ENCODE data around the gene JAZF1. TPM values are rescaled to one million over a fixed set of nuclear protein-coding genes. Genes with fewer than 3 reads are reported as not detected.
A peak's percentile ranks its signal among the peaks of the same experiment; 100 is the strongest.

The JAZF1 gene
- total and polyA plus RNA-seq, 3 donors from 2014 or later: 38.5 to 51.0 (median 46.4) TPM

DNA sequence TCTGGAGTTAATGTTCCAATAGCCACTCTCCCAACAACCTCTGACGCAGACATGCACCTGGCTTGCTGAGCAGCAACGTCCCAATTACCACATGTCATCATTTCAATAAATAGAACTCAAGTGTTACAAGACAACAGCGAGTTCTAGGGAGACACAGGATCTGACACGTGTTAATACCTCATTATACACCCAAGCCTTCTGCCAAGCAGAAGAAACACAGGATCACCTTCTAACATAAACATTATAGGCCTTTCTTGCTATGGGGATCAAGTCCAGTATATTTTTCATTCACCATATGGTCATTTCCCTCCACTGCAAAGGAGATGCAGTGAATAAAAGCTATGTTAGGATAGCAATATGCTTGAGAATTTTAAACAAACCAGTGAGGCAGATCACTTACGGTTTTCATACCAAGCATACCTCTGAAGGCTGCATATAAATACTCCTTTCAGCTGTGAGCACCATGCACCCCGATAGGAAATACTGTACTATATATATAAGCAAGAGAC is 74.2 kb downstream of the JAZF1 start:
- H3K4me1 ChIP-seq: peaks cover 56% of the 10 kb centered on the region
- no peaks in the 10 kb centered on the region for H3K36me3 ChIP-seq (ENCODE audit: low read depth, missing control alignments)
- intact Hi-C loops (cut with DNase I; ENCODE audit: low total_unique reads): no loop called here
- 38 to 66% methylated on average over 6 of the region's 6 CpGs for WGBS, 2 donors
- DNase-seq: no peak
- no peaks in the 10 kb centered on the region for H3K27me3 ChIP-seq
- no peak for TF ChIP-seq POLR2A (IDR thresholded peaks at IDR 0.05)
- TF ChIP-seq, protein P1, sequence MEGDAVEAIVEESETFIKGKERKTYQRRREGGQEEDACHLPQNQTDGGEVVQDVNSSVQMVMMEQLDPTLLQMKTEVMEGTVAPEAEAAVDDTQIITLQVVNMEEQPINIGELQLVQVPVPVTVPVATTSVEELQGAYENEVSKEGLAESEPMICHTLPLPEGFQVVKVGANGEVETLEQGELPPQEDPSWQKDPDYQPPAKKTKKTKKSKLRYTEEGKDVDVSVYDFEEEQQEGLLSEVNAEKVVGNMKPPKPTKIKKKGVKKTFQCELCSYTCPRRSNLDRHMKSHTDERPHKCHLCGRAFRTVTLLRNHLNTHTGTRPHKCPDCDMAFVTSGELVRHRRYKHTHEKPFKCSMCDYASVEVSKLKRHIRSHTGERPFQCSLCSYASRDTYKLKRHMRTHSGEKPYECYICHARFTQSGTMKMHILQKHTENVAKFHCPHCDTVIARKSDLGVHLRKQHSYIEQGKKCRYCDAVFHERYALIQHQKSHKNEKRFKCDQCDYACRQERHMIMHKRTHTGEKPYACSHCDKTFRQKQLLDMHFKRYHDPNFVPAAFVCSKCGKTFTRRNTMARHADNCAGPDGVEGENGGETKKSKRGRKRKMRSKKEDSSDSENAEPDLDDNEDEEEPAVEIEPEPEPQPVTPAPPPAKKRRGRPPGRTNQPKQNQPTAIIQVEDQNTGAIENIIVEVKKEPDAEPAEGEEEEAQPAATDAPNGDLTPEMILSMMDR (IDR thresholded peaks at IDR 0.05): no peak
- no peak overlapping the region for H3K4me3 ChIP-seq
- no peaks in the 10 kb centered on the region for H3K9me3 ChIP-seq
- H3K27ac ChIP-seq: peak overlapping the region; percentile 79 to 81

DNA sequence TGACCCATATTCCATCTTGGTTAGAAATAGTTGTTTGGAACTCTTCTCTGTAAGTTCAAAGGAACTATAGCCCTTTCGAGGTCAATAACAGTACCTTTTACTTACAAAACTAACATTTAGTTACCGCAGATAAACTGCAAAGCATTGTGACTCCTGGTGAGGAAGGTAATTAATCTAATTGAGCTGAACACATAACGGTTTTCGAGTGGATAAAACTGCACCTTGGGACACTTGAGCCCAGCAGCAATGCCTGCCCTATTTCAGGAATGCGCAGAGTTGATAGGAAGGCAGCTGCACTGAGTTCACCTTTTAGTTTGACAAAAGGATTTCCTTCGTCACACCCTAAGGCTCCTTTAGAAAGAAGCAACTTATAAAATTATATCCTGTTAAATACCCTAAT is 75.4 kb downstream of the JAZF1 start:
- TF ChIP-seq POLR2A (IDR thresholded peaks at IDR 0.05): no peak
- TF ChIP-seq, protein P1 (IDR thresholded peaks at IDR 0.05): no peak
- no peak overlapping the region for H3K4me3 ChIP-seq
- H3K4me1 ChIP-seq: peaks cover 60% of the 10 kb centered on the region
- no peaks in the 10 kb centered on the region for H3K36me3 ChIP-seq (ENCODE audit: low read depth, missing control alignments)
- H3K27ac ChIP-seq: peak overlapping the region; percentile 79 to 81
- no peak for DNase-seq
- no peaks in the 10 kb centered on the region for H3K27me3 ChIP-seq
- intact Hi-C loops (cut with DNase I; ENCODE audit: low total_unique reads): no loop called here
- no peaks in the 10 kb centered on the region for H3K9me3 ChIP-seq
- 48 to 65% methylated on average over 6 of the region's 6 CpGs for WGBS, 2 donors

DNA sequence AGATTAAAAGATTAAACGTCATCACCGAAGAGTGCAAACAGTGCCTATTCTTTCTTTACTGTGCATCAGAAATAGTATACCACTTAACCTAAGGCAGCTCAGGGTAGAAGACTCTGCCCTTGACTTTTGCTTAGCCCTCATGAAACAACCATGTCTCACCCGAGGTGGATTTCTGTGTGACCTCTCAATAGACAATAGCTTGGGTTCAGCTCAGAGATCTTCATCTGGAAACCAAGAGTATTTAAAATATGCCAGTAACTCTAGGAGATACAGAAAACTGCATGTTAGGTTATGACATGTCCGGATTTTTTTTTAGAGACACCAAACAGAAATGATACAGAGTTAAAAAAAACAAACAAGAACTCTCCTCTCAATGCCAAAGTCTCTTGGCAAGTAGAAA is 75.8 kb downstream of the JAZF1 start:
- peaks cover 60% of the 10 kb centered on the region for H3K4me1 ChIP-seq
- H3K4me3 ChIP-seq: no peak overlapping the region
- no peaks in the 10 kb centered on the region for H3K9me3 ChIP-seq
- WGBS, 2 donors: 47 to 52% methylated on average over 4 of the region's 4 CpGs
- peak overlapping the region; percentile 79 to 81 for H3K27ac ChIP-seq
- intact Hi-C loops (cut with DNase I; ENCODE audit: low total_unique reads): no loop called here
- no peak for DNase-seq
- H3K36me3 ChIP-seq (ENCODE audit: low read depth, missing control alignments): no peaks in the 10 kb centered on the region
- no peak for TF ChIP-seq POLR2A (IDR thresholded peaks at IDR 0.05)
- TF ChIP-seq, protein P1 (IDR thresholded peaks at IDR 0.05): no peak
- no peaks in the 10 kb centered on the region for H3K27me3 ChIP-seq

DNA sequence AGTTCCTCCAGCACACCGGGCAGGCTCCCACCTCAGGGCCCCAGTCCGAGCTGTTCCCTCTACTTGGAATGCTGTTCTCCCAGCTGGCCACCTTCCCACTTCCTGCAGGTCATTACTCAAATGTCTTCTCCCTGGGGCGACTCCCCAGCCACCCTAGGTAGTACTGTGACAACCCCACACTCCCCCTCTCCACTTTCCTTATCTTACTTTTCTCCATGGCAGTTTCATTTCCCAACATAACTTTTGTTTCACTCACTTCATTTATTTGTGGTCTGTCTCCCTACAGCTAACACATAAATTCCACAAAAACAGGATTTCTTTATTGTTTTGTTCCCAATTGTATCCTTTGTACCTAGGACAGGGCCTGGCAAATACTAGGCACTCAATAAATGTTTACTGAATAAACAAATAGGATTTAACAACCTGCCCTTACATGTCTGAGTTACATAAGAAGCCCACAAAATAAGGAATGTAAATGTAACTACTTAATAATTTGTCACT is 76.5 kb downstream of the JAZF1 start:
- H3K36me3 ChIP-seq (ENCODE audit: low read depth, missing control alignments): no peaks in the 10 kb centered on the region
- peaks cover 60% of the 10 kb centered on the region for H3K4me1 ChIP-seq
- H3K27ac ChIP-seq: peak overlapping the region; percentile 79 to 81
- no peak for DNase-seq
- H3K27me3 ChIP-seq: no peaks in the 10 kb centered on the region
- TF ChIP-seq POLR2A (IDR thresholded peaks at IDR 0.05): no peak
- TF ChIP-seq, protein P1 (IDR thresholded peaks at IDR 0.05): no peak
- no peaks in the 10 kb centered on the region for H3K9me3 ChIP-seq
- 20 to 49% methylated on average over 3 of the region's 3 CpGs for WGBS, 2 donors
- intact Hi-C loops (cut with DNase I; ENCODE audit: low total_unique reads): no loop called here
- H3K4me3 ChIP-seq: no peak overlapping the region

DNA sequence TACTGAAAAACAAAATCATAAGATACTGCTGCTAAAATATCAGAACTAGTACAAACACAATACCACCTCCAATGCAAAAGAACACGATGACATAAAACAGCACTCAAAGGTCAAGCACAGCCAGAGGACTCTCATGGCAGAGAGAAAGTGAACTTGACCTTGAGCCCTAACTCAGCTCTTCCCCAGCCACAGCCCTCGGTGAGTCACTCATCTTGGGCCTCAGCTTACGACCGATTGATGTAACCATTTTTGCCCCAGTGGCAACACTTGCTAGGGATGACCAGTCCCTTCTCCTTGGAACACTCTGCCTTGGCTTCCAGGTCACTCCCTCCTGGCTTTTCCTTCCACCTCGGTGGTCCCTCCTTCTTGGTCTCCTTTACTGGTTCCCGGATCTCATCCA is 77.8 kb downstream of the JAZF1 start:
- peak; percentile 92 for DNase-seq

More for the DNA sequence above, 77.8 kb downstream of the JAZF1 start:
- Histone ChIP-seq H3K9me3 (no peaks in the 10 kb centered on the region), H3K36me3 (ENCODE audit: low read depth, missing control alignments) (no peaks in the 10 kb centered on the region), H3K27me3 (no peaks in the 10 kb centered on the region), H3K4me1 (peaks cover 59% of the 10 kb centered on the region), H3K4me3 (no peak overlapping the region), H3K27ac (peak overlapping the region; percentile 79 to 81)
- TF ChIP-seq, protein P1 (IDR thresholded peaks at IDR 0.05): no peak
- TF ChIP-seq POLR2A (IDR thresholded peaks at IDR 0.05): no peak
- 20 to 48% methylated on average over 6 of the region's 6 CpGs for WGBS, 2 donors
- intact Hi-C loops (cut with DNase I; ENCODE audit: low total_unique reads): no loop called here

Data from testis (tissue), 3 donors.